Measurements from ENCODE around the gene LITAF.
A peak's percentile ranks its signal among the peaks of the same experiment; 100 is the strongest.
"Not testable (repeated sequence)": the region's sequence is repeated elsewhere in the genome, so short reads cannot be mapped to it uniquely, and the experiment has no call there.

LITAF gene

GRCh38 chr16:11572301-11572995, 14.3 kb downstream of the LITAF start:
- DNase-seq: no peak

- no peak for DNase-seq
Observed at GRCh38 chr16:11571549-11571948, 15.2 kb downstream of the LITAF start.

GRCh38 chr16:11570806-11571205, 15.9 kb downstream of the LITAF start:
- no peak for DNase-seq

GRCh38 chr16:11570258-11570657, 16.5 kb downstream of the LITAF start:
- no peak for DNase-seq

- no peak for DNase-seq
Observed at GRCh38 chr16:11566398-11566797, 20.3 kb downstream of the LITAF start.

- DNase-seq: no peak
Observed at GRCh38 chr16:11565665-11566064, 21.1 kb downstream of the LITAF start.

- DNase-seq: no peak
Observed at GRCh38 chr16:11564046-11564926, 22.4 kb downstream of the LITAF start.

GRCh38 chr16:11563493-11564040, 23.2 kb downstream of the LITAF start:
- no peak for DNase-seq

GRCh38 chr16:11562941-11563340, 23.8 kb downstream of the LITAF start:
- no peak for DNase-seq

- DNase-seq: no peak
Observed at GRCh38 chr16:11562411-11562810, 24.3 kb downstream of the LITAF start.

- DNase-seq: no peak
Observed at GRCh38 chr16:11561856-11562255, 24.9 kb downstream of the LITAF start.

- no peak for DNase-seq
Observed at GRCh38 chr16:11561454-11561805, 25.3 kb downstream of the LITAF start.

- no peak for DNase-seq
Observed at GRCh38 chr16:11560701-11561453, 25.8 kb downstream of the LITAF start.

GRCh38 chr16:11558308-11558823, 28.4 kb downstream of the LITAF start:
- DNase-seq: not testable (repeated sequence)

- peak; percentile 72 to 89 for DNase-seq
Observed at GRCh38 chr16:11557801-11558200, 28.9 kb downstream of the LITAF start.

- DNase-seq: no peak
Observed at GRCh38 chr16:11556945-11557720, 29.6 kb downstream of the LITAF start.

GRCh38 chr16:11556214-11556819, 30.4 kb downstream of the LITAF start:
- no peak for DNase-seq

GRCh38 chr16:11554053-11554452, 32.7 kb downstream of the LITAF start:
- no peak for DNase-seq

- no peak for DNase-seq
Observed at GRCh38 chr16:11553371-11553770, 33.3 kb downstream of the LITAF start.

- no peak for DNase-seq
Observed at GRCh38 chr16:11552440-11552839, 34.3 kb downstream of the LITAF start.

GRCh38 chr16:11551842-11552241, 34.9 kb downstream of the LITAF start:
- no peak for DNase-seq

All from hippocampal formation (tissue), 2 donors.